ENCODE data around the gene CNPY1. TPM values are rescaled to one million over a fixed set of nuclear protein-coding genes. Genes with fewer than 3 reads are reported as not detected.

The CNPY1 gene
- total RNA-seq: not detected in 2 replicates

DNA sequence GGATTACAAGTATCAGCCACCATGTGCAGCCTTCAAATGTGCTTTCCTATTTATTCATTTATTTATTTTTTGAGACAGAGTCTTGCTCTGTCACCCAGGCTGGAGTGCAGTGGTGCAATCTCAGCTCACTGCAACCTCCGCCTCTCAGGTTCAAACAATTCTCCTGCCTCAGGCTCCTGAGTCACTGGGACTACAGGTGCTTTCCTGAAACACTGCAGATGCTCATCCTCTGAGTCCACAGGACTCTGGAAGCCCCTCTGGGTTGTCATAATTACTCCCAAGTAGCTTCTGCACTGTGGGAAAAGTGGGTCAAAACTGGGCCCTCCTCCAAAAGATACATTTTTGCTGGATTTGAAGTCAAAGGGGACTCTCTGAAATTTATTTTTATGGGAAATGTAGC is at the start of gene CNPY1:
CNPY1 (minus strand) TSS at position 111 of the 400 bp plus-strand sequence. CDS start 630 bp downstream, outside the sequence.

DNA sequence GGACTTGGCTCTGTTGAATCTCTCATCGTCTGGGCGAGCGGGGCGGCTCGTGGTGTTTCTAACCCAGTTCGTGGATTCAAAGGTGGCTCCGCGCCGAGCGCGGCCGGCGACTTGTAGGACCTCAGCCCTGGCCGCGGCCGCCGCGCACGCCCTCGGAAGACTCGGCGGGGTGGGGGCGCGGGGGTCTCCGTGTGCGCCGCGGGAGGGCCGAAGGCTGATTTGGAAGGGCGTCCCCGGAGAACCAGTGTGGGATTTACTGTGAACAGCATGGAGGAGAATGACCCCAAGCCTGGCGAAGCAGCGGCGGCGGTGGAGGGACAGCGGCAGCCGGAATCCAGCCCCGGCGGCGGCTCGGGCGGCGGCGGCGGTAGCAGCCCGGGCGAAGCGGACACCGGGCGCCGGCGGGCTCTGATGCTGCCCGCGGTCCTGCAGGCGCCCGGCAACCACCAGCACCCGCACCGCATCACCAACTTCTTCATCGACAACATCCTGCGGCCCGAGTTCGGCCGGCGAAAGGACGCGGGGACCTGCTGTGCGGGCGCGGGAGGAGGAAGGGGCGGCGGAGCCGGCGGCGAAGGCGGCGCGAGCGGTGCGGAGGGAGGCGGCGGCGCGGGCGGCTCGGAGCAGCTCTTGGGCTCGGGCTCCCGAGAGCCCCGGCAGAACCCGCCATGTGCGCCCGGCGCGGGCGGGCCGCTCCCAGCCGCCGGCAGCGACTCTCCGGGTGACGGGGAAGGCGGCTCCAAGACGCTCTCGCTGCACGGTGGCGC is 88.1 kb downstream of the CNPY1 start, which contains the start of gene EN2:
EN2 (plus strand) TSS at position 19 of the 767 bp plus-strand sequence; CDS start at position 268, 249 bp downstream.

Other genes with a start within 250 kb of the CNPY1 start
- 626 and 697 TPM in 2 replicates for gene INSIG1, start 248.7 kb downstream of the CNPY1 start, total RNA-seq
- not detected in 2 replicates for gene EN2, start 88.4 kb downstream of the CNPY1 start, total RNA-seq
- 7.6 and 8.9 TPM in 2 replicates for gene RBM33, start 98.1 kb upstream of the CNPY1 start, total RNA-seq

Data from bronchus fibroblast of lung (primary cell).